HG03159 (cell line): Measurements from ENCODE around the gene KAT6B.
"Not testable (repeated sequence)": the region's sequence is repeated elsewhere in the genome, so short reads cannot be mapped to it uniquely, and the experiment has no call there.

Experiments used
- ATAC-seq: cut with Tn5 transposase; IDR thresholded peaks from one replicate; pipeline ENCODE4 v1.9.1; 2021; ENCODE audit warnings: mild to moderate bottlenecking, moderate library complexity; ENCODE audit not compliant: unreplicated experiment

Gene KAT6B

DNA sequence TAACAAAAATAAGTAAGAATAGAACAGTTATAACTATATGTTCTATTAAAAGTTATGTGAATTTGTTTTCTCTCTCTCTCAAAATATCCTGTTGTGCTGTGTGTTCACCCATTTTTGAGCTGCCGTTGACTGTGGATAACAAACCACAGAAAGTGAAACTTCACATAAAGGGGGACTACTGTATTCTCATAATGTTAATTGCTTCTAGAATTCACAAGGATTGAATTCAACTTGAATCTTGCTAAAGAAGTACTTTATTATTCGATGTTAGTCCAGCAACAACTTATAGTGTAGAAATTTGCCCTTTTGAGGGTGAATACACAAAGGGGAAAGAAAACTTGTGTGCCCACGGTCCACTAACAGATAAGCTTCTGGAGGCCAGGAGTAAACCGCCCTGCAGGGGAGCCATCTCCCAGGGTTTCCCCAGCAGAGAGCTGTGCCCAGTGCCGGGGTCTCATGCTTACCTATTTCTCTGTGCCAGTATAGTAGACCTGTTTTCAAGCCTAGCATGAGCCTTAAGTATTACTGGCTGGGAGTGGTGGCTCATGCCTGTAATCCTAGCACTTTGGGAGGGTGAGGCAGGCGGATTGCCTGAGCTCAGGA, 87.1 kb downstream of the KAT6B start:
- no peak for ATAC-seq

DNA sequence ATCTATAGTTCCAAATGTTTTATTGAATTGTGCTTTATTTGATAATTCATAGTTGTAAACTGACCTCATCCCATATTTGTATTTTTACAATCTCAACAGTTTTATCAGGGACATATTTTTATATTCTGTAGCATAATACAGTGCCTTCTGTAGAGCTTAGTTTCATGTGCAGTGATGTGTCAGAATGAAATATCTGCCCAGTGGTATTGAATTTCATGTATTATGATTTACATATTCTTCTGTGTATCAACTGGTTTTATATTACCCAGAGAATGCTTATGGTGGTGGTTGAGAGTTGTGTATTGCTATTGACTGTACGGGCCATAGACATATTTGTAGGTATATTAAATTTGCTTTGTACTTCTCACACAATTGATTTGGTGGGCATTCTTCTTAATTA, 89.9 kb downstream of the KAT6B start:
- ATAC-seq = no peak

DNA sequence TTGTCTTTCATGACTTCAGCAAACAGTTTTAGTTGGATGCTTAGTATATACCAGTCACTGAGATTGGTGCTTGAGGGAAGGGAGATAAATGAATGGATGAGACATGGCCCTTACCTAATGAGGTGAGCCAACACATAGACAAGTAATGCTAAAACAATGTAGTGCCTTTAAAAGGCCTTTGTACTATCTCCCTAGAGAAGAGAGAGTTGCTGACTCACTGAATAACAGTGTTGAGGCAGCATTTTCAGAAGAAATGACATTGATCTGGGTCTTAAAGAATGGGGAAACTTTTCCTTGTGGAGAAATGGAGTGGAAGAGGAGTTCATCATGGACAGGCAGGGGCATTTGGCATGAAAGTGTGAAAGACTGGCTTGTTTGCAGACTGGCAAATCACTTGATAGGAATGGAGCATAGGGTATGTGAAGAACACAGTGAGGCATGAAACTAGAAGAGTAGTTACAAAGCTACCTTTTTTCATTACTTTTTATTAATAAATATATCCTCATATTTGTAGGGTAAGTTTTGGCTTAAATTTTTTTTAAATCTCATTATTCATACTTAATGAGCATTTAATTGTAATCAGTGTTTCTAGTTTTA, 91.2 kb downstream of the KAT6B start:
- ATAC-seq = no peak

GRCh38 chr10:74919671-74920070, 93.3 kb downstream of the KAT6B start:
- ATAC-seq = no peak

GRCh38 chr10:74921070-74921469, 94.7 kb downstream of the KAT6B start:
- ATAC-seq = not testable (repeated sequence)

DNA sequence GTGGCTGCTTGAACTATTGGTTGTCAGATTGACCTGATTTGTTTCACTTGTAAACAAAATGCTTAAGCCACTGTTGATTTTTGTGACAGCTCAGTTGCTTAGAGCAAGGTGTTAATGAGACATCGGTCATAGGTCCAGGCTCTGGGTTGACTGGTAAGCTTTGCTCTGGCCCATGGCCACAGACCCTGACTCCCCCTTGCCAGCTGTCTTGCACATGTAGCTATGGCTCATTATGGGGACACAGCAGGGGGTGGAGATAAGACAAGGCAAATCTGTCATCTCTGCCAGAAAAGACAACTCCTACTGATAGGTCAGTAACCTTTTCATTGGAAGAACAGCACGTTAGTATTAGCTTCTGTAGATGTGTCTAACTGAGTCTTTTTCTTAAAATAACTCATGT, 95.3 kb downstream of the KAT6B start:
- no peak for ATAC-seq

GRCh38 chr10:74922921-74923320, 96.5 kb downstream of the KAT6B start:
- no peak for ATAC-seq

DNA sequence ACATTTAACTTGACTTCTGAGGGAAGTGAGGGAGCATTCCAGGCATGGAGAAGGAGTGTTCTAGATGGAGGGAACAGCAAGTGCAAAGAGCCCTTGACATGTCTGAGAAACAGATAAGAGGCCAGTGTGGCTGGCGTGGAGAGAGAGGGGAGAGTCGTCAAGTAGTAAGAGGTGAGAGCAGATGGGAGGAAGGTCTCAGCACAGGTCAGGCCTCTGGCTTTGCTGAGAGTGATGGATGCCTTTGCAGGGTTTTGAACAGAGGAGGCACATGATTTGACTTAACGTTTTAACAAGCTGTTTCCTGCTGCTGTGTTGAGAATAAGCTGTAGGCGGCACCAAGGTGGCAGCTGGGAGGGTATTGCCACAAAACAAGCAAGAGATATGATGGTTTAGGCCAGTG, 97.2 kb downstream of the KAT6B start:
- no peak for ATAC-seq

DNA sequence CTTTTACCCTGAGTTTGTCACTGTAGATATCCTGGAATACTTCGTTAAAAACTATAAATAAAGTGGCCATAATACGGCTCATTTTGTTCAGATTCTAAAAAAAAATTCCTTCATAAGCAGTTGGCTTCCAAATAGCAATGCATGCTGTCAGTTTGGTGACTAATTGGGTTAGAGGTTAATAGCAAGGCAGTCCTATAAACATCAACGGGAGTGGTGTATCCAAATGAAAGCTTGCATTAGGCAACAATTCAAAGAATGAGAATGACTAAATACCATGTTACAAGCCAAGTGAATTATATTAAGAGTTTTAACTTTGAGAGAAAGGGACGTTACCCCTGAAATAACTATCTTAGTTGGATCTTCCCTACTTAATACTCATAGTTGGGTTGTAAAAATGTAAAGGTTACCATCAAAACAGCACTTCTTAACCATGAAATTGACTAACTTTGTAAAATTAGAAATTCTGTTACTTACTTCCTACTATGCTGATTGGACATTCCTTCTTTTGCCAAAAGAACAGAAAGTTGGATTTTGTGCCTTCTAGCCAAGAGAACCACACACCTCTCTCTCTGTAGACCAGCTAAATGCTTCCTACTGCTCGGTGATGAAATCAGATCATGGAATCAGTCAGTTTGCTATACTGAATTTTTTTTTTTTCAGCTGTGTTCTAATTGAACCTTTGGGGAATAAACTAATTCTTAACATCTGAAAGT, 98.0 kb downstream of the KAT6B start:
- ATAC-seq = no peak

GRCh38 chr10:74925291-74925690, 98.9 kb downstream of the KAT6B start:
- ATAC-seq = no peak

DNA sequence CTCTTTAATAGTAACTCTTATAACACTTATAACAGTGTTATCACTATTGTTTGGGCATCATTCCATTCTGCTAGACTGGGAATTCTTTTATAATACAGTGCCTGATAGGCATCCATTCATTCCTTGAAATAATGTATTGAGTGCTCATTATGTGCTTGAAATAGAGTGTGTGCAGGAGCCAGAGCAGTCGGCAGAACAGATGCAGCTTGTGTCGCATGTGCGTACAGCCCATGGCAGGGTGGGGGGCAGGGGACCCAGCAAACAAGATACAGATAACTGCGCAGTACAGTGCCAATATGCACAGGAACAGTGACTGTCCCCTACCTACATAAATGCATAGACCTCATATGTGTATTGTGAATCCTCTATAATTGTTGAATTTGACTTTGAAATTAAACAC, 99.3 kb downstream of the KAT6B start:
- no peak for ATAC-seq

DNA sequence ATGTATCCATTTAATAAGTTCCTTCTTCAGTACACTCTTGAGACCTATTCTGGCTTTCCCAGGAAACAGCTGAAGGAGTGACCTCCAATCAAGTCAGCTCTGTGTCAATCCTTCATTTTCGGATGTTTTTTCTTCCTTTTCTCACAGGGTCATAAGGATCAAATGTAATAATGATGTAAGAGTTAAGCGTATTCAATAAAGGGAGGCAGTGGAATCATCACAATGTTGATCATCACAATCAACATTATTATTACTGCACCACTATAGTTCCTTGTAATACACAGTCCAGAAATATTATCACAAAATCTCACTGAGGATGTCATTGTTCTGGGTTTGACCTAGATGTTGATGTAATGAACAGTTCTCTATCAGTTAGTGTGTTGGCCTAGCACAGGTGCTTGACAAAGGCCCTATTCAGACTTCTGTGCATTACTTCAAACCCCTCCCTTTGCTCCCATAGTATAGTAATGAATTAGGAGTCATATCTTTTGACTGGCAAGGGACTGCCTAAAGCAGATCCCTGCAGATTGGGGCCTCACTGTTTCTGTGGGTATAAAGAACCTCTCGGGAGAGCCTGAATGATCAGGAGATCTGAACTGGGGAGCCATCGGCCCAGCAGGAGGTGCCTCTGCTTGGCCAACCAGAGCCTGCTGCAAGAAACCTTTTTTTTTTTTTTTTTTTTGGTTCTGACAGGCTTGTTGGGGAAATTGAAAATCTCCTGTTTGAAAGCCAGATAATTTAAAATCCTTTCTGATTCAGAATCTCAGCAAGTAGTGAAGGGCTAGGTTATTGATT, 100.6 kb downstream of the KAT6B start:
- no peak for ATAC-seq

- ATAC-seq = no peak
Observed at GRCh38 chr10:74927701-74928100, 101.3 kb downstream of the KAT6B start.

- ATAC-seq = no peak
Observed at GRCh38 chr10:74928742-74929191, 102.4 kb downstream of the KAT6B start.

- no peak for ATAC-seq
Observed at GRCh38 chr10:74929197-74929596, 102.8 kb downstream of the KAT6B start.

DNA sequence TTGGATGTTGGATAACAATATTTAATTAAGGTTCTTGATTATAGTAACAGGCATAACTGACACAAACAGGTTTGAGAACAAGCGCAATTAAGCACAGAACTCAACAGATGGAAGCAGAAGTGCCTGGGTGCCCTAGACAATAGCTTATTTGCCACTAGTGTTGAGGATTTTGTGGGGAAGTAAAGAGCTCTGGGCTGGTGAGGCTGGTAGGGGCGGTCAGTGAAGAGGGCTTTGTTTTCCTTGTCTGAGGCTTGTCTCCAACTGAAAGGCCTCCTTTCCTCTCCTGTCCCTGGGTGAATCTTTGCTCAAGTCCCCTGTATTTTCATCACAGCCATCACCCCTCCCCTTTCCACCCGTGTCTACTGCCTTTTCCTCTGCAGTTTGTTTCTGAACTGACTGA, 104.6 kb downstream of the KAT6B start:
- ATAC-seq = no peak

- ATAC-seq = no peak
Observed at GRCh38 chr10:74932648-74933047, 106.2 kb downstream of the KAT6B start.

- no peak for ATAC-seq
Observed at GRCh38 chr10:74934100-74934812, 107.9 kb downstream of the KAT6B start.

- ATAC-seq = no peak
Observed at GRCh38 chr10:74936577-74937265, 110.3 kb downstream of the KAT6B start.

GRCh38 chr10:74937266-74937856, 111.0 kb downstream of the KAT6B start:
- no peak for ATAC-seq
